ENCODE results near the gene NPHP4. TPM values are rescaled to one million over a fixed set of nuclear protein-coding genes. Genes with fewer than 3 reads are reported as not detected.

The NPHP4 gene
- total RNA-seq, 2 experiments from 2014 or later: 13.4 to 24.2 TPM

DNA sequence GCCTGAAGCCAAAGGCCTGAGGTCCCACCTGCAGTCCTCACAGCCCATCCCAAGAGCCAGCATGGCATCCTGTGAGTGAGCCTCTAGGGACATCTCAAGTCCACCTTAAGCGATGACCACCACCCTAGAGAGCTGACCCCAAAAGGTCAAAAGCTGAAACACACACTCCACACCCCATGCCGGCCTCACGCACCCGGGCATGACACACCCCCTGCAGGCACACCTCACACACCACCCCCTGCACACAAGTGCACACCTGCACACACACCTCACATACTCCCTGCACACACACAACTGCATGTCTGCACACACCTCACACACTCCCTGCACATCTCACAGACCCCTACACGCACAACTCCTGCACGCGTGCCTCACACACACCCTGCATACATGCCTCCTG, 118.7 kb downstream of the NPHP4 start:
- no peak overlapping the region for H2AFZ ChIP-seq (ENCODE audit: low read length)
- H4K20me1 ChIP-seq (ENCODE audit: insufficient read depth, low read length): no peaks in the 10 kb centered on the region
- no peak overlapping the region for H3K27ac ChIP-seq (ENCODE audit: low read depth, low read length, poor library complexity, severe bottlenecking)
- CTCF ChIA-PET (ENCODE audit: unreplicated experiment): no interaction called here
- no peak overlapping the region for H3K4me2 ChIP-seq (ENCODE audit: low read length)
- intact Hi-C loops (cut with micrococcal nuclease; ENCODE audit: unreplicated experiment): no loop called here
- BruUV-seq (replicated peaks): no TSS peak
- TF ChIP-seq, protein P1, sequence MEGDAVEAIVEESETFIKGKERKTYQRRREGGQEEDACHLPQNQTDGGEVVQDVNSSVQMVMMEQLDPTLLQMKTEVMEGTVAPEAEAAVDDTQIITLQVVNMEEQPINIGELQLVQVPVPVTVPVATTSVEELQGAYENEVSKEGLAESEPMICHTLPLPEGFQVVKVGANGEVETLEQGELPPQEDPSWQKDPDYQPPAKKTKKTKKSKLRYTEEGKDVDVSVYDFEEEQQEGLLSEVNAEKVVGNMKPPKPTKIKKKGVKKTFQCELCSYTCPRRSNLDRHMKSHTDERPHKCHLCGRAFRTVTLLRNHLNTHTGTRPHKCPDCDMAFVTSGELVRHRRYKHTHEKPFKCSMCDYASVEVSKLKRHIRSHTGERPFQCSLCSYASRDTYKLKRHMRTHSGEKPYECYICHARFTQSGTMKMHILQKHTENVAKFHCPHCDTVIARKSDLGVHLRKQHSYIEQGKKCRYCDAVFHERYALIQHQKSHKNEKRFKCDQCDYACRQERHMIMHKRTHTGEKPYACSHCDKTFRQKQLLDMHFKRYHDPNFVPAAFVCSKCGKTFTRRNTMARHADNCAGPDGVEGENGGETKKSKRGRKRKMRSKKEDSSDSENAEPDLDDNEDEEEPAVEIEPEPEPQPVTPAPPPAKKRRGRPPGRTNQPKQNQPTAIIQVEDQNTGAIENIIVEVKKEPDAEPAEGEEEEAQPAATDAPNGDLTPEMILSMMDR (conservative IDR thresholded peaks at IDR 0.05; ENCODE audit: low read length): no peak
- TF ChIP-seq EZH2phosphoT487 (IDR thresholded peaks at IDR 0.05; ENCODE audit: borderline replicate concordance, low read depth, low read length): no peak
- H3K36me3 ChIP-seq (ENCODE audit: insufficient read depth, low read length): no peaks in the 10 kb centered on the region
- POLR2A ChIA-PET: no interaction called here
- no peak for DNase-seq (ENCODE audit: low spot score)
- H3K4me3 ChIP-seq (ENCODE audit: low read depth, low read length, poor library complexity, severe bottlenecking): no peak overlapping the region
- H3K9me3 ChIP-seq (ENCODE audit: low read length): no peaks in the 10 kb centered on the region
- no peaks in the 10 kb centered on the region for H3K79me2 ChIP-seq (ENCODE audit: insufficient read depth, low read depth, low read length)
- H3K4me1 ChIP-seq (ENCODE audit: insufficient read depth, low read length, poor library complexity, severe bottlenecking): no peaks in the 10 kb centered on the region
- H3K9me2 ChIP-seq (ENCODE audit: insufficient read depth, low read length): no peaks in the 10 kb centered on the region

DNA sequence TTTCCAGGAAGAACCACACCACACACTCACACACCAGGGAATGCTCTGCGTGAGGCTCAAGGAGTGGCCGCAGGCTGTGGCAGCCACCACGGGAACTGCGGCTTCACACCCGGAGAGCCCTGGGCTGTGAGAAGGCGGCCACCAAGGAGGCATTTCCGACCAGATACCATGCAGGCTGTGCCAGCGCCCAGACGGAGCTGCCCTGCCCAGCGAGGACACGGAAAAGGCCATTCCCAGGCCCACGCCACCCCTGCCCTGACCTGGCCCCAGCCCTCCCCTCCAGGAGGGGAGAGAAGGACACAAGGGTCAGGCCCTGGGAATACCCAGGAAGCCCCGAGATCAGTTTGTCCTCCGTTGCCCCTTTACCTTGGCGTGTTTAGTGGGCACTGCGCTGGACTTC, 119.3 kb downstream of the NPHP4 start:
- Histone ChIP-seq H3K4me1 (ENCODE audit: insufficient read depth, low read length, poor library complexity, severe bottlenecking) (no peaks in the 10 kb centered on the region), H4K20me1 (ENCODE audit: insufficient read depth, low read length) (no peaks in the 10 kb centered on the region), H3K4me2 (ENCODE audit: low read length) (no peak overlapping the region), H3K27ac (ENCODE audit: low read depth, low read length, poor library complexity, severe bottlenecking) (no peak overlapping the region), H3K79me2 (ENCODE audit: insufficient read depth, low read depth, low read length) (no peaks in the 10 kb centered on the region), H2AFZ (ENCODE audit: low read length) (no peak overlapping the region), H3K36me3 (ENCODE audit: insufficient read depth, low read length) (no peaks in the 10 kb centered on the region), H3K9me3 (ENCODE audit: low read length) (no peaks in the 10 kb centered on the region), H3K9me2 (ENCODE audit: insufficient read depth, low read length) (no peaks in the 10 kb centered on the region), H3K4me3 (ENCODE audit: low read depth, low read length, poor library complexity, severe bottlenecking) (no peak overlapping the region)
- POLR2A ChIA-PET: no interaction called here
- intact Hi-C loops (cut with micrococcal nuclease; ENCODE audit: unreplicated experiment): no loop called here
- no TSS peak for BruUV-seq (replicated peaks)
- TF ChIP-seq, protein P1 (conservative IDR thresholded peaks at IDR 0.05; ENCODE audit: low read length): no peak
- no peak for TF ChIP-seq EZH2phosphoT487 (IDR thresholded peaks at IDR 0.05; ENCODE audit: borderline replicate concordance, low read depth, low read length)
- CTCF ChIA-PET (ENCODE audit: unreplicated experiment): no interaction called here
- DNase-seq (ENCODE audit: low spot score): no peak

DNA sequence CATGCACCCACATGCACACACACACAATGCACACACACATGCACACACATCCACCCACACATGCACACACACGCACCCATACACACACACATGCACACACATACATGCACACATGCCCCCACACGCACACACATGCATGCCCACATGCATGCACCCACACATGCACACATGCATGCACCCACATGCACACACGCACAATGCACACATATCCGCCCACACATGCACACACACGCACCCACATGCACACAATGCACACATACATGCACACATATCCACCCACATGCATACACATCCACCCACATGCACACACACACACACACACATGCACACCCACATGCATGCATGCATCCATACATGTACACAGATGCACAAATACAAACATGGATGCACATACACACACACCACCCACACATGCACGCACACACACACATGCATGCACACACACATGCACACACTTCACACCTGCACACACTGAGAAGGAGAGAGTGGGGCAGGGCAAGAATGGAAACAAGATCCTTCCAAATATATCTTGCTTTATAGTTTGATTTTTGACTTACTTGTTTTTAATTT, 123.2 kb downstream of the NPHP4 start:
- TF ChIP-seq EZH2phosphoT487 (IDR thresholded peaks at IDR 0.05; ENCODE audit: borderline replicate concordance, low read depth, low read length): no peak
- TF ChIP-seq, protein P1 (conservative IDR thresholded peaks at IDR 0.05; ENCODE audit: low read length): no peak
- POLR2A ChIA-PET: no interaction called here
- no TSS peak for BruUV-seq (replicated peaks)

More for the DNA sequence above, 123.2 kb downstream of the NPHP4 start:
- Histone ChIP-seq H3K9me3 (ENCODE audit: low read length) (no peaks in the 10 kb centered on the region), H3K4me1 (ENCODE audit: insufficient read depth, low read length, poor library complexity, severe bottlenecking) (no peaks in the 10 kb centered on the region), H3K36me3 (ENCODE audit: insufficient read depth, low read length) (no peaks in the 10 kb centered on the region), H3K9me2 (ENCODE audit: insufficient read depth, low read length) (no peaks in the 10 kb centered on the region), H4K20me1 (ENCODE audit: insufficient read depth, low read length) (no peaks in the 10 kb centered on the region), H3K4me2 (ENCODE audit: low read length) (no peak overlapping the region), H3K4me3 (ENCODE audit: low read depth, low read length, poor library complexity, severe bottlenecking) (no peak overlapping the region), H3K27ac (ENCODE audit: low read depth, low read length, poor library complexity, severe bottlenecking) (no peak overlapping the region), H3K79me2 (ENCODE audit: insufficient read depth, low read depth, low read length) (no peaks in the 10 kb centered on the region), H2AFZ (ENCODE audit: low read length) (no peak overlapping the region)
- DNase-seq (ENCODE audit: low spot score): no peak
- CTCF ChIA-PET (ENCODE audit: unreplicated experiment): no interaction called here
- intact Hi-C loops (cut with micrococcal nuclease; ENCODE audit: unreplicated experiment): no loop called here
